PC-3 (cell line): ENCODE measurements around the gene MTF1.

ENCODE experiments used
- CTCF ChIP-seq: fragments of 300-600 bp; sonication (generic); conservative IDR thresholded peaks from 2 replicates; pipeline ENCODE4 v1.5.1; 2017; ENCODE audit warnings: antibody characterized with exemption, low read depth, mild to moderate bottlenecking, low read length
- EZH2phosphoT487 ChIP-seq: fragments of 300-600 bp; sonication (generic); IDR thresholded peaks from 2 replicates; pipeline ENCODE4 v1.6.1; 2018; ENCODE audit warnings: mild to moderate bottlenecking, antibody characterized with exemption, low read length, borderline replicate concordance

GRCh38 chr1:37807555-37808368, 51.6 kb downstream of the MTF1 start, which contains the start of the genes C1orf122 and YRDC:
- TF ChIP-seq CTCF (no peak), EZH2phosphoT487 (no peak)
